ENCODE measurements around the gene SHANK3. TPM values are rescaled to one million over a fixed set of nuclear protein-coding genes. Genes with fewer than 3 reads are reported as not detected.

The SHANK3 gene
- total and polyA plus RNA-seq, 2 donors (not counting 3 experiments of a cell fraction or from before 2014, with no cell fraction given) = 26.1 to 158 TPM

GRCh38 chr22:50722048-50722701, 49.6 kb downstream of the SHANK3 start:
- BruUV-seq (replicated peaks) = no TSS peak
- ChIA-PET POLR2A (no interaction called here), CTCF (interaction anchor here (0.6 to 1.1 kb wide), 2 partner anchors 10 to 53 kb away, joined by 3 to 4 read pairs; no protein-coding TSS in a partner anchor)
- no peak overlapping the region for H3K27ac ChIP-seq (ENCODE audit: insufficient read depth, low read depth, low read length)
- H4K20me1 ChIP-seq (replicated peaks; ENCODE audit: control insufficient read depth, extremely low read depth, insufficient read depth, low read length) = peaks cover 7% of the 10 kb centered on the region
- no peak overlapping the region for H3K4me2 ChIP-seq (ENCODE audit: insufficient read depth, low read length)
- no peaks in the 10 kb centered on the region for H3K9me1 ChIP-seq (replicated peaks; ENCODE audit: control insufficient read depth, extremely low read depth, insufficient read depth, low read length)
- FAIRE-seq (no peak), DNase-seq (ENCODE audit: low read depth, low spot score) (no peak)
- H3K36me3 ChIP-seq (ENCODE audit: control insufficient read depth in 2 of 2, extremely low read depth in 1 of 2, insufficient read depth in 2 of 2, low read length in 2 of 2) = peaks cover 49 to 80% of the 10 kb centered on the region in 2 experiments
- no peak overlapping the region for H2AFZ ChIP-seq (ENCODE audit: low read depth, low read length)
- no peaks in the 10 kb centered on the region for H3K9me3 ChIP-seq (replicated peaks; ENCODE audit: control insufficient read depth, insufficient read depth, low read length)
- no peaks in the 10 kb centered on the region for H3K4me1 ChIP-seq (ENCODE audit: control insufficient read depth, extremely low read depth, insufficient read depth, low read length)
- H3K27me3 ChIP-seq (ENCODE audit: control insufficient read depth in 2 of 2, insufficient read depth in 2 of 2, low read length in 2 of 2) = no peaks in the 10 kb centered on the region
- intact Hi-C loops (cut with micrococcal nuclease) = no loop called here
- H3K4me3 ChIP-seq (replicated peaks in 1 of 3; ENCODE audit: insufficient read depth in 1 of 3, low read depth in 1 of 3, low read length in 3 of 3) = no peak overlapping the region
- dilution Hi-C loops (cut with MboI; ENCODE audit: extremely low pct_ligation_motif_present, low sequenced_read_pairs) = no loop called here
- H3K79me2 ChIP-seq (ENCODE audit: control insufficient read depth, insufficient read depth, low read length) = peaks cover 62% of the 10 kb centered on the region
- no peak overlapping the region for H3K9ac ChIP-seq (replicated peaks; ENCODE audit: extremely low read depth, insufficient read depth, low read length)
- TF ChIP-seq JUN (IDR thresholded peaks at IDR 0.05; ENCODE audit: borderline replicate concordance, insufficient read depth, insufficient read length, low read depth) (no peak), GATA2 (IDR thresholded peaks at IDR 0.05; ENCODE audit: insufficient read depth, insufficient read length, low read depth, low read length) (no peak), POLR2AphosphoS5 (IDR thresholded peaks at IDR 0.05; ENCODE audit: insufficient read depth, low read depth, low read length) (peak; percentile 14), CTCF (IDR thresholded peaks at IDR 0.05; ENCODE audit: extremely low read depth in 1 of 2, insufficient read depth in 1 of 2, low read depth in 1 of 2, low read length in 2 of 2) (no peak)

Small RNA genes lying within 50 kb of the gene (small RNA-seq; reads per million reads assigned to genes)
- gene RF00019 (ENCODE audit: insufficient read depth, insufficient read length, low read depth, low replicate concordance) (not detected), gene RNU6-409P (ENCODE audit: insufficient read depth, insufficient read length, low read depth, low replicate concordance) (not detected)

Other genes starting within 250 kb of the SHANK3 start
- gene SBF1, start 197.8 kb upstream of the SHANK3 start, total RNA-seq = 67.2 and 68.6 TPM in 2 replicates
- 36.3 and 40.0 TPM in 2 replicates for gene SBF1, start 197.8 kb upstream of the SHANK3 start, polyA plus RNA-seq
- 0.69 and 1.5 TPM in 2 replicates for gene ADM2, start 191.3 kb upstream of the SHANK3 start, total RNA-seq
- 0.28 and 0.43 TPM in 2 replicates for gene ADM2, start 191.3 kb upstream of the SHANK3 start, polyA plus RNA-seq
- gene MIOX, start 186.0 kb upstream of the SHANK3 start, total RNA-seq = not detected in 2 replicates
- gene MIOX, start 186.0 kb upstream of the SHANK3 start, polyA plus RNA-seq = not detected in 2 replicates
- gene LMF2, start 165.1 kb upstream of the SHANK3 start, total RNA-seq = 89.7 and 94.8 TPM in 2 replicates
- gene LMF2, start 165.1 kb upstream of the SHANK3 start, polyA plus RNA-seq = 112 and 190 TPM in 2 replicates
- 42.4 and 43.1 TPM in 2 replicates for gene NCAPH2, start 164.6 kb upstream of the SHANK3 start, total RNA-seq
- gene NCAPH2, start 164.6 kb upstream of the SHANK3 start, polyA plus RNA-seq = 34.8 and 43.2 TPM in 2 replicates
- 3.2 and 3.7 TPM in 2 replicates for gene SCO2, start 147.2 kb upstream of the SHANK3 start, total RNA-seq
- 3.1 and 3.5 TPM in 2 replicates for gene SCO2, start 147.2 kb upstream of the SHANK3 start, polyA plus RNA-seq
- 2.1 and 2.4 TPM in 2 replicates for gene TYMP, start 142.8 kb upstream of the SHANK3 start, total RNA-seq
- 2.0 and 2.9 TPM in 2 replicates for gene TYMP, start 142.8 kb upstream of the SHANK3 start, polyA plus RNA-seq
- not detected in 2 replicates for gene KLHDC7B, start 126.9 kb upstream of the SHANK3 start, total RNA-seq
- gene KLHDC7B, start 126.9 kb upstream of the SHANK3 start, polyA plus RNA-seq = not detected in 2 replicates
- not detected in 2 replicates for gene SYCE3, start 109.9 kb upstream of the SHANK3 start, total RNA-seq
- not detected in 2 replicates for gene SYCE3, start 109.9 kb upstream of the SHANK3 start, polyA plus RNA-seq
- 3.6 and 7.1 TPM in 2 replicates for gene CPT1B, start 94.4 kb upstream of the SHANK3 start, total RNA-seq
- gene CPT1B, start 94.4 kb upstream of the SHANK3 start, polyA plus RNA-seq = 7.0 and 7.1 TPM in 2 replicates
- gene CHKB, start 90.0 kb upstream of the SHANK3 start, total RNA-seq = 57.7 and 62.4 TPM in 2 replicates
- 67.5 and 70.6 TPM in 2 replicates for gene CHKB, start 90.0 kb upstream of the SHANK3 start, polyA plus RNA-seq
- gene MAPK8IP2, start 72.0 kb upstream of the SHANK3 start, total RNA-seq = 0.31 and 0.37 TPM in 2 replicates
- 0.18 and 0.21 TPM in 2 replicates for gene MAPK8IP2, start 72.0 kb upstream of the SHANK3 start, polyA plus RNA-seq
- 19.3 and 22.3 TPM in 2 replicates for gene ARSA, start 44.7 kb upstream of the SHANK3 start, total RNA-seq
- 33.6 and 47.7 TPM in 2 replicates for gene ARSA, start 44.7 kb upstream of the SHANK3 start, polyA plus RNA-seq
- 4.1 and 4.9 TPM in 2 replicates for gene ACR, start 65.4 kb downstream of the SHANK3 start, total RNA-seq
- gene ACR, start 65.4 kb downstream of the SHANK3 start, polyA plus RNA-seq = 0.43 and 0.91 TPM in 2 replicates
- gene RABL2B, start 110.8 kb downstream of the SHANK3 start, total RNA-seq = 24.3 and 26.7 TPM in 2 replicates
- gene RABL2B, start 110.8 kb downstream of the SHANK3 start, polyA plus RNA-seq = 39.8 and 41.8 TPM in 2 replicates

All from endothelial cell of umbilical vein (primary cell).